AG09319 (cell line): Measurements from ENCODE around the gene BSCL2.
"Not testable (repeated sequence)": the region's sequence is repeated elsewhere in the genome, so short reads cannot be mapped to it uniquely, and the experiment has no call there.

ENCODE experiments used
- DNase-seq: peaks from one replicate; pipeline ENCODE4 v3.0.0-alpha.2; 2010; ENCODE audit warnings: low read depth; ENCODE audit errors: extremely low read depth
- CTCF ChIP-seq: IDR thresholded peaks from 2 replicates; pipeline ENCODE4 v1.5.1; 2011; ENCODE audit warnings: low read depth, mild to moderate bottlenecking, inconsistent platforms, low read length, moderate library complexity

The BSCL2 gene

DNA sequence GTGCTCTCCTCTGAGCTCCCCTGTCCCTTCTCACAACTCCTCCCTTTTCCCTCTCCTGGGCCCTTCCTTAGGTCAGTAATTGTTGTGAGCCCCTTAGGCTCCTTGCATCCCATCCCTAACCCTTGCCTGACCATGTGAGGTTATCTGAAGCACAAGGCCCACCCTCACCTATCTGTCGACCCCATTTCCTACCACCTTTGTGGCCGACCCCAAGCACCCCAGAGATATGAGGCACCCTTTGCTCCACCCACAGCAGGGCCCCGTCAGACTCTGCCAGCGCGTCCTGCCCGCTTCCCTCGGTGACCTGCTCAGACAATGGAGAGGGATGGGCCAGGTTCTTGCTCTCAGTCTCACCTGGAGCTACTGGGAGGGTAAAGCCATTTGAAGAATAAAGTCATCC is 1.6 kb upstream of the BSCL2 start:
- DNase-seq, result no peak
- no peak for TF ChIP-seq CTCF

DNA sequence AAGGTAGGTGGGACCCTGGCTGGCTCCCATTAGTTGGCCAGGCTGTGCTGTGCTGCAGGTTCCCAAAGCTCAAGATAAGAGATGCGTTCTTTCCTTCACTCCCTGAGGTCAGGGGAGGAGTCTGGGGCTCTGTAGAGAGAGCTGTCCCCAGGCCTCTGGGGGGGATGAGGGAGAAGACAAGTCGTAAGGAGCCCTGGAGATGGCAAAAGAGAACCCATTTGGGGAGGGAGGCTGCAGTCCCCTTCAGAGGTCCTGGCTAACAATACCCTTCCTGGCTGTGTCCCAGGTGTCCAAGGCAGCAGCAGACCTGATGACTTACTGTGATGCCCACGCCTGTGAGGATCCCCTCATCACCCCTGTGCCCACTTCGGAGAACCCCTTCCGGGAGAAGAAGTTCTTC is 1.2 kb upstream of the BSCL2 start:
- no peak for TF ChIP-seq CTCF
- DNase-seq, result no peak

- no peak for TF ChIP-seq CTCF
- no peak for DNase-seq
Measured at GRCh38 chr11:62706850-62707247, 375 bp downstream of the BSCL2 start.

GRCh38 chr11:62705880-62706849 is 1.1 kb downstream of the BSCL2 start:
- TF ChIP-seq CTCF, result no peak
- DNase-seq, result peak; percentile 87

DNA sequence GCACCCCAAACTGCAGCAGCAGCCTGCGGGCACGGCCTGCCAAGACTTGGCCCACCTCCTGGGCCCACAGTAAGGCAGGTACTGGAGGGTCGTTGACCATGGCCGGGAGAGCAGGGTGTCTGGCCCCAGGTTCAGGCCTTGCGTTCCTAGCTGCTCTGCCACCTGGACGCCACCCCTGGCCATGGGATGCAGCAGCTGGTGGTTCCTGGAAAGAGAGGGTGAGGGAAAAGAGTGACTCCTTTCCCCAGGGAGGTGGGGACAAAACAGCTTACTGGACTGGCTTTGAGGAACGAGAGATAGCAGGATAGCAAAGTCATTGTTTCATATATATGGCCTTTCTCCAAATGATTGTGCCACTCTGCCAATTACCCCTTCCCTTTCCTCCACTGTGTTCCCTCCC is 1.8 kb downstream of the BSCL2 start:
- DNase-seq, result no peak

DNA sequence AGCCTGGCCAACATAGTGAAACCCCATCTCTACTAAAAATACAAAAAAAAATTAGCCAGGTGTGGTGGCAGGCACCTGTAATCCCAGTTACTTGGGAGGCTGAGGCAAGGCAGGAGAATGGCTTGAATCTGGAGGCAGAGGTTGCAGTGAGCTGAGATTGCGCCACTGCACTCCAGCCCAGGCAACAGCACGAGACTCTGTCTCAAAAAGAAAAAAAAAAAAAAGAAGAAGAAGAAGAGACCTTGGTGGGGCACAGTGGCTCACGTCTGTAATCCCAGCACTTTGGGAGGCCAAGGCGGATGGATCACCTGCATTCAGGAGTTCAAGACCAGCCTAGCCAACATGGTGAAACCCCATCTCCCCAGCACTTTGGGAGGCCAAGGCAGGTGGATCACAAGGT is 3.3 kb downstream of the BSCL2 start:
- not testable (repeated sequence) for DNase-seq

More for the DNA sequence above, 1.8 kb downstream of the BSCL2 start:
- no peak for TF ChIP-seq CTCF

DNA sequence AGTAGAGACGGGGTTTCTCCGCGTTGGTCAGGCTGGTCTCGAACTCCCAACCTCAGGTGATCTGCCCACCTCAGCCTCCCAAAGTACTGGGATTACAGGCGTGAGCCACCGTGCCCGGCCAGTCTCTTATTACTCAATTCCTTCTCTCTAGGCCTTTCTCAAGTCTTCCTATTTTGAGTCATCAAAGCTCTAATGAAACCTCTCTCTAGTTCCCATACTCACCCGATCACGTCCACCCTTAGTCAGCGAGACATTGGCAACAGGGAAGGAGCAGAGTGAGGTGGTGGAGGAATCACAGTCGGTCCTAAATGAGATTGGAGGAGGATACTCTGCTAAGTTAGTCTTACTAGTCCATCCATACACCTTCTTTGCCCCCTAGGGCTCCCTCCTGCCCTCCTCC is 5.0 kb downstream of the BSCL2 start:
- no peak for TF ChIP-seq CTCF
- no peak for DNase-seq
